Hepatocyte (in vitro differentiated cells): ENCODE data around the gene CCDC102A. TPM values are rescaled to one million over a fixed set of nuclear protein-coding genes. Genes with fewer than 3 reads are reported as not detected.
"Not testable (repeated sequence)": the region's sequence is repeated elsewhere in the genome, so short reads cannot be mapped to it uniquely, and the experiment has no call there.

Experiments
- DNase-seq: peaks from one replicate; pipeline ENCODE4 v3.0.0-alpha.2; 2016; ENCODE audit warnings: low spot score
- H2AFZ ChIP-seq: fragments of 200-600 bp; sonication (generic); 2 replicates; pipeline ENCODE4 v1.6.0; 2016; ENCODE audit warnings: antibody characterized with exemption, mild to moderate bottlenecking
- H3K27ac ChIP-seq: fragments of 200-600 bp; sonication (generic); 2 replicates; pipeline ENCODE4 v1.5.1; 2016; ENCODE audit warnings: mild to moderate bottlenecking
- H3K27me3 ChIP-seq: fragments of 200-600 bp; sonication (generic); 2 replicates; pipeline ENCODE4 v1.6.1; 2016
- H3K36me3 ChIP-seq: fragments of 200-600 bp; sonication (generic); replicated peaks from 2 replicates; pipeline ENCODE4 v1.5.1; 2016; ENCODE audit warnings: low read depth; ENCODE audit not compliant: insufficient read depth
- H3K4me1 ChIP-seq: fragments of 200-600 bp; sonication (generic); 2 replicates; pipeline ENCODE4 v1.5.1; 2016; ENCODE audit warnings: mild to moderate bottlenecking, moderate library complexity; ENCODE audit not compliant: insufficient read depth
- H3K4me2 ChIP-seq: fragments of 200-600 bp; sonication (generic); 2 replicates; pipeline ENCODE4 v1.6.0; 2016
- H3K4me3 ChIP-seq: fragments of 200-600 bp; sonication (generic); 2 replicates; pipeline ENCODE4 v1.5.1; 2016; ENCODE audit warnings: mild to moderate bottlenecking
- H3K79me2 ChIP-seq: fragments of 200-600 bp; sonication (generic); 2 replicates; pipeline ENCODE4 v1.6.0; 2017; ENCODE audit warnings: mild to moderate bottlenecking
- H3K9me2 ChIP-seq: fragments of 200-600 bp; sonication (generic); replicated peaks from 2 replicates; pipeline ENCODE4 v1.6.0; 2017; ENCODE audit warnings: mild to moderate bottlenecking; ENCODE audit not compliant: insufficient read depth
- H3K9me3 ChIP-seq: fragments of 200-600 bp; sonication (generic); 2 replicates; pipeline ENCODE4 v1.5.1; 2016; ENCODE audit warnings: low read depth, mild to moderate bottlenecking
- H4K20me1 ChIP-seq: fragments of 200-600 bp; sonication (generic); 2 replicates; pipeline ENCODE4 v1.6.0; 2016; ENCODE audit warnings: mild to moderate bottlenecking; ENCODE audit not compliant: insufficient read depth, poor library complexity, severe bottlenecking
- EZH2 ChIP-seq: fragments of 200-600 bp; sonication (generic); IDR thresholded peaks from 2 replicates; pipeline ENCODE4 v1.6.1; 2016; ENCODE audit warnings: antibody characterized with exemption, mild to moderate bottlenecking, borderline replicate concordance
- EZH2phosphoT487 ChIP-seq: fragments of 200-600 bp; sonication (generic); IDR thresholded peaks from one replicate; pipeline ENCODE4 v1.6.1; 2018; ENCODE audit warnings: antibody characterized with exemption, mild to moderate bottlenecking, low read depth, moderate library complexity; ENCODE audit not compliant: unreplicated experiment, severe bottlenecking
- WGBS: methylation state at CpG from one replicate; pipeline ENCODE4 v1.1.6; 2016; ENCODE audit warnings: low lambda C conversion rate; ENCODE audit errors: missing lambda C conversion rate; 5-methylcytosine and 5-hydroxymethylcytosine counted together
- polyA plus RNA-seq: library from polyadenylated mRNA; unstranded; fragments of >200 nt; fragmentation: Nextera tagmentation; extraction: Ambion mirVana; gene quantifications from 2 replicates; pipeline ENCODE4 v1.2.1, GENCODE V29; 2016
- total RNA-seq: library from RNA; depleted of rRNA; stranded (reverse); fragments of >200 nt; gene quantifications from 2 replicates; pipeline ENCODE4 v1.2.3, GENCODE V29; 2014
- TF ChIP-seq, protein P1 (sequence below): fragments of 200-600 bp; sonication (generic); IDR thresholded peaks from 2 replicates; pipeline ENCODE4 v1.5.1; 2016; ENCODE audit warnings: antibody characterized with exemption, mild to moderate bottlenecking; ENCODE audit not compliant: poor library complexity

Gene CCDC102A
- total and polyA plus RNA-seq, 2 experiments from 2014 or later, result 11.4 to 17.2 TPM

DNA sequence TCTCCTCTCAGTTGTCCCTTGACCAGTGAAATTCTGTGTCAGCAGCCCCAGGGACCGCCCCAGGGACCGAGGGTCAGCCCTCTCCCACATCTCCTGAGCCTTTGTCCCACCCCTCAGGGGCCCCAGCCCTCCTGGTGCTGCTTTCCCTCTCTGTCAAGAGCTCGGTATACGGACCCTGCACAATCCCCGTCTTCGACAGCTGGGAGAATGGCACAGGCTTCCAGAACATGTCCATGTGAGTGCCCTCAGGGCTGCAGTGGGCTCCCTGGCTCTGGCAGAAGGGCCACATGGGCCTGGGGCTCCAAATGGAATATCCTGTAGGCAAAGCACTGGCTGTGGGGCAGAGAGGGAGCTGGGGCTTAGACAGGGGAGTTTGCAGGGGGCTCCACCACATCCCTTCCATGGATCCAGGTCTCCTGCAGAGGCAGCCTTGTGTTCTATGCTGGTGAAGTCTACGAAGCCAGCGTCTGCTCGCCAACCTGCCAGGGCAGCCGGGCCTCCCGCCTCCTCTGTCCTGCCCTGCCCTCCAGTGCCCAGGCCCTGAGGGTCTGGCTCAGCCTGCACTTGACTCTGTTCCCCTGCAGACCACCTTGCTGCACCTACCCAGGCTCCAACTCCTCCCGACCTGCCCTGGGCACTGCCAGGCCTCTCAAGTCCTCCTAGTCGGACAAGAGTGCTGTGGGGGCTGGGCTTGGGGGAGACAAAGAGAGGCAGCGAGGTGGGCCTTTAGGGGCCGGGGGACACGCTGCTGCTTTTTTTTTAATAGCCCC, 34.1 kb upstream of the CCDC102A start:
- H2AFZ ChIP-seq, result no peak overlapping the region
- H3K27me3 ChIP-seq, result no peaks in the 10 kb centered on the region
- TF ChIP-seq EZH2phosphoT487 (no peak), EZH2 (no peak)
- TF ChIP-seq, protein P1, sequence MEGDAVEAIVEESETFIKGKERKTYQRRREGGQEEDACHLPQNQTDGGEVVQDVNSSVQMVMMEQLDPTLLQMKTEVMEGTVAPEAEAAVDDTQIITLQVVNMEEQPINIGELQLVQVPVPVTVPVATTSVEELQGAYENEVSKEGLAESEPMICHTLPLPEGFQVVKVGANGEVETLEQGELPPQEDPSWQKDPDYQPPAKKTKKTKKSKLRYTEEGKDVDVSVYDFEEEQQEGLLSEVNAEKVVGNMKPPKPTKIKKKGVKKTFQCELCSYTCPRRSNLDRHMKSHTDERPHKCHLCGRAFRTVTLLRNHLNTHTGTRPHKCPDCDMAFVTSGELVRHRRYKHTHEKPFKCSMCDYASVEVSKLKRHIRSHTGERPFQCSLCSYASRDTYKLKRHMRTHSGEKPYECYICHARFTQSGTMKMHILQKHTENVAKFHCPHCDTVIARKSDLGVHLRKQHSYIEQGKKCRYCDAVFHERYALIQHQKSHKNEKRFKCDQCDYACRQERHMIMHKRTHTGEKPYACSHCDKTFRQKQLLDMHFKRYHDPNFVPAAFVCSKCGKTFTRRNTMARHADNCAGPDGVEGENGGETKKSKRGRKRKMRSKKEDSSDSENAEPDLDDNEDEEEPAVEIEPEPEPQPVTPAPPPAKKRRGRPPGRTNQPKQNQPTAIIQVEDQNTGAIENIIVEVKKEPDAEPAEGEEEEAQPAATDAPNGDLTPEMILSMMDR, result no peak
- no peaks in the 10 kb centered on the region for H3K9me3 ChIP-seq
- H3K36me3 ChIP-seq, result no peaks in the 10 kb centered on the region
- no peak overlapping the region for H3K27ac ChIP-seq
- WGBS, result 92% methylated on average over 16 of the region's 16 CpGs
- no peaks in the 10 kb centered on the region for H3K79me2 ChIP-seq
- no peaks in the 10 kb centered on the region for H3K4me1 ChIP-seq
- no peaks in the 10 kb centered on the region for H3K9me2 ChIP-seq
- H4K20me1 ChIP-seq, result no peaks in the 10 kb centered on the region
- no peak overlapping the region for H3K4me2 ChIP-seq
- no peak overlapping the region for H3K4me3 ChIP-seq
- no peak for DNase-seq

DNA sequence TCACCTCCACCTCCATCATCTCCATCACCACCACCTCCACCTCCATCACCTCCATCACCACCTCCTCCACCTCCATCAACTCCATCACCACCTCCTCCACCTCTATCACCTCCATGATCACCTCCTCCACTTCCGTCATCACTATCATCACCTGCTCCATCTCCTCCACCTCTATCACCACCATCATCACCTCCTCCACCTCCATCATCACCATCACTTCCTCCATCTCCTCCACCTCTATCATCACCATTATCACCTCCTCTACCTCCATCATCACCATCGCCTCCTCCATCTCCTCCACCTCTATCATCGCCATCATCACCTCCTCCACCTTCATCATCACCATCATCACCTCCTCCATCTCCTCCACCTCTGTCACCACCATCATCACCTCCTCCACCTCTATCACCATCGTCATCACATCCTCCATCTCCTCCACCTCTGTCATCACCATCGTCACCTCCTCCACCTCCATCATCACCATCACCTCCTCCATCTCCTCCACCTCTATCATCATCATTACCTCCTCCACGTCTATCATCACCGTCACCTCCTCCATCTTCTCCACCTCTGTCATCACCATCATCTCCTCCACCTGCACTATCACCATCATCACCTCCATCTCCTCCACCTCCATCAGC, 33.1 kb upstream of the CCDC102A start:
- Histone ChIP-seq H3K27ac (no peak overlapping the region), H3K4me3 (no peak overlapping the region), H4K20me1 (no peaks in the 10 kb centered on the region), H3K4me2 (no peak overlapping the region), H3K9me3 (no peaks in the 10 kb centered on the region), H3K36me3 (no peaks in the 10 kb centered on the region), H3K9me2 (no peaks in the 10 kb centered on the region), H3K4me1 (no peaks in the 10 kb centered on the region), H3K79me2 (no peaks in the 10 kb centered on the region), H3K27me3 (no peaks in the 10 kb centered on the region), H2AFZ (no peak overlapping the region)
- no peak for TF ChIP-seq EZH2phosphoT487
- TF ChIP-seq, protein P1, result no peak
- no peak for TF ChIP-seq EZH2
- WGBS, result 98% methylated on average over 7 of the region's 7 CpGs
- no peak for DNase-seq

DNA sequence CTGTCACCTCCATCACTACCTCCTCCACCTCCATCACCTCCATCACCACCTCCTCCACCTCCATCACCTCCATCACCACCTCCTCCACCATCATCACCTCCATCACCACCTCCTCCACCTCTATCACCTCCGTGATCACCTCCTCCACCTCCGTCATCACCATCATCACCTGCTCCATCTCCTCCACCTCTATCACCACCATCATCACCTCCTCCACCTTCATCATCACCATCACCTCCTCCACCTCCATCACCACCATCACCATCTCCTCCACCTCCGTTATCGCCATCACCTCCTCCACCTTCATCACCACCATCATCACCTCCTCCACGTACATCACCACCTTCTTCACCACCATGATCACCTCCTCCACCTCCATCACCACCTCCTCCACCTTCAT, 32.4 kb upstream of the CCDC102A start:
- not testable (repeated sequence) for H3K27ac ChIP-seq, H2AFZ ChIP-seq, H3K36me3 ChIP-seq, H3K9me3 ChIP-seq, H3K4me2 ChIP-seq, H3K27me3 ChIP-seq, H3K9me2 ChIP-seq, DNase-seq, H3K4me3 ChIP-seq, H3K4me1 ChIP-seq, H3K79me2 ChIP-seq, H4K20me1 ChIP-seq
- 96% methylated on average over 4 of the region's 5 CpGs for WGBS

DNA sequence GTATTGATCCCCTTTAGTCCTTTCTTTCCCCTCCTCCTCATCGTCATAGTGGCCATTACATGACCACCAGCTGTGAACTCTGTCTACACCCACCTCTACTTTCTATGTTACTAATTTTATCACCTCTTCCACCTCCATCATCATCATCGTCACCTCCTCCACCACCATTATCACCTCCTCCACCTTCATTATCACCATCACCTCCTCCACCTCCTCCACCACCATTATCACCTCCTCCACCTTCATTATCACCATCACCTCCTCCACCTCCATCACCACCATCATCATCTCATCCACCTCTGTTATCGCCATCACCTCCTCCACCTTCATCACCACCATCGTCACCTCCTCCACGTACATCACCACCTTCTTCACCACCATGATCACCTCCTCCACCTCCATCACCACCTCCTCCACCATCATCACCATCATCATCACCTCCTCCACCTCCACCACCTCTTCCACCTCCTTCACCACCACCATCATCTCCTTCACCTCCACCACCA, 31.9 kb upstream of the CCDC102A start:
- H2AFZ ChIP-seq, result no peak overlapping the region
- H3K9me3 ChIP-seq, result no peaks in the 10 kb centered on the region
- H3K27me3 ChIP-seq, result no peaks in the 10 kb centered on the region
- H3K4me3 ChIP-seq, result no peak overlapping the region
- no peaks in the 10 kb centered on the region for H3K79me2 ChIP-seq
- H3K4me2 ChIP-seq, result no peak overlapping the region
- H3K27ac ChIP-seq, result no peak overlapping the region
- H3K36me3 ChIP-seq, result no peaks in the 10 kb centered on the region
- no peaks in the 10 kb centered on the region for H3K4me1 ChIP-seq
- 95% methylated on average over 4 of the region's 5 CpGs for WGBS
- DNase-seq, result no peak
- no peak for TF ChIP-seq EZH2
- TF ChIP-seq EZH2phosphoT487, result no peak
- TF ChIP-seq, protein P1, result no peak
- H3K9me2 ChIP-seq, result no peaks in the 10 kb centered on the region
- H4K20me1 ChIP-seq, result no peaks in the 10 kb centered on the region
